A673 (cell line): Measurements from ENCODE around the gene GLYR1. TPM values are rescaled to one million over a fixed set of nuclear protein-coding genes. Genes with fewer than 3 reads are reported as not detected.

Experiments
- BruUV-seq: library from RNA; stranded (reverse); fragments of 400-500 nt; replicated peaks from 2 replicates; lab custom pipeline; 2021; lab: Mats Ljungman, UMichigan
- CTCF ChIA-PET: fragments of 300-600 bp; sonication (Branson Sonifier 250); formaldehyde crosslinking; loops from one replicate; lab custom pipeline; 2022; ENCODE audit warnings: antibody characterized with exemption; lab: Charles Lee
- POLR2A ChIA-PET: fragments of 300-600 bp; sonication (Branson Sonifier 250); formaldehyde crosslinking; loops from one replicate; lab custom pipeline; 2022; ENCODE audit warnings: antibody characterized with exemption; ENCODE audit not compliant: low non-redundant PET; lab: Charles Lee
- DNase-seq: peaks from one replicate; pipeline ENCODE4 v3.0.0-alpha.2; 2015; ENCODE audit warnings: low spot score
- H3K27ac ChIP-seq: fragments of 200-600 bp; sonication (generic); 2 replicates; pipeline ENCODE4 v1.5.1; 2016; ENCODE audit warnings: mixed run types, low read depth, mild to moderate bottlenecking, mixed read lengths, antibody characterized with exemption, low read length; ENCODE audit not compliant: poor library complexity, severe bottlenecking
- H3K27me3 ChIP-seq: fragments of 200-600 bp; sonication (generic); replicated peaks from 2 replicates; pipeline ENCODE4 v1.6.1; 2017; ENCODE audit warnings: mixed run types, low read depth, mild to moderate bottlenecking, mixed read lengths, antibody characterized with exemption, low read length; ENCODE audit not compliant: insufficient read depth, poor library complexity
- H3K36me3 ChIP-seq: fragments of 200-600 bp; sonication (generic); 2 replicates; pipeline ENCODE4 v1.6.1; 2016; ENCODE audit warnings: mixed run types, mild to moderate bottlenecking, mixed read lengths, antibody characterized with exemption, low read length; ENCODE audit not compliant: insufficient read depth, poor library complexity, severe bottlenecking
- H3K4me1 ChIP-seq: fragments of 200-600 bp; sonication (generic); 2 replicates; pipeline ENCODE4 v1.6.1; 2017; ENCODE audit warnings: mixed run types, mild to moderate bottlenecking, mixed read lengths, antibody characterized with exemption, low read length; ENCODE audit not compliant: insufficient read depth, poor library complexity, severe bottlenecking
- H3K4me3 ChIP-seq: fragments of 200-600 bp; sonication (generic); 2 replicates; pipeline ENCODE4 v1.5.1; 2016; ENCODE audit warnings: low read depth, mixed run types, mild to moderate bottlenecking, mixed read lengths, low read length; ENCODE audit not compliant: poor library complexity, severe bottlenecking
- H3K9me3 ChIP-seq: fragments of 200-600 bp; sonication (generic); 2 replicates; pipeline ENCODE4 v1.6.1; 2016; ENCODE audit warnings: mixed run types, low read depth, mild to moderate bottlenecking, mixed read lengths, antibody characterized with exemption, low read length; ENCODE audit not compliant: poor library complexity, severe bottlenecking
- EZH2 ChIP-seq: fragments of 200-600 bp; sonication (generic); IDR thresholded peaks from 2 replicates; pipeline ENCODE4 v1.6.1; 2017; ENCODE audit warnings: borderline replicate concordance, low read depth, mild to moderate bottlenecking, mixed read lengths, antibody characterized with exemption, low read length; ENCODE audit not compliant: poor library complexity, severe bottlenecking
- intact Hi-C: fragments of 100-400 bp; cut with micrococcal nuclease; formaldehyde crosslinking; loops from one replicate; pipeline ENCODE4 v1.10.0; 2022; ENCODE audit not compliant: unreplicated experiment
- total RNA-seq: library from RNA; stranded (reverse); gene quantifications from 2 replicates; pipeline ENCODE4 v1.2.3, GENCODE V29; 2021
- TF ChIP-seq, protein P1 (sequence below): fragments of 300-800, 200-600 bp; sonication (generic); conservative IDR thresholded peaks from 2 replicates; pipeline ENCODE4 v1.5.1; 2017; ENCODE audit warnings: low read depth, mild to moderate bottlenecking, antibody characterized with exemption, low read length, moderate library complexity, mixed read lengths

GLYR1 gene
- total RNA-seq, 1 experiment from 2014 or later: 128 TPM

DNA sequence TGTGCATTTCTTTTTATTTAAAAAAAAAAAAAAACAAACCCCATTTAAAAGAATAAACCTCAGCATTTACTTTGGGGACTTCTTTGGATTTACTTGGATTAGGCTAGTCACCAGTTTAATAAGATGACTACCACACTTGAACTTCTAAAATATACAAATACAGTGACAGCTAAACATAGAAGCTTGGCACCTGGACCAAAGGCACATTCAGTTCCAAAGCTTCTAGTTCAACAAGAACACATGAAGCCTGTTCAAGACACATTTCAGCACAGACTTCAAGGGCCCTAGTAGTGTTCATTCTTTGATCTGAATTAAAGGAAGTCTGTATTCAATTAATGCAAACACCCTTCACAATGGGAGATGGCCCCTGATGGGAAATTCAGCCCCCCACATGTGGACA, 33.0 kb downstream of the GLYR1 start:
- Histone ChIP-seq H3K9me3 (no peaks in the 10 kb centered on the region), H3K27me3 (no peaks in the 10 kb centered on the region), H3K4me3 (no peak overlapping the region), H3K36me3 (peaks cover 50% of the 10 kb centered on the region), H3K27ac (no peak overlapping the region), H3K4me1 (no peaks in the 10 kb centered on the region)
- no peak for DNase-seq
- ChIA-PET CTCF (no interaction called here), POLR2A (no interaction called here)
- intact Hi-C loops: no loop called here
- BruUV-seq: no TSS peak
- TF ChIP-seq, protein P1, sequence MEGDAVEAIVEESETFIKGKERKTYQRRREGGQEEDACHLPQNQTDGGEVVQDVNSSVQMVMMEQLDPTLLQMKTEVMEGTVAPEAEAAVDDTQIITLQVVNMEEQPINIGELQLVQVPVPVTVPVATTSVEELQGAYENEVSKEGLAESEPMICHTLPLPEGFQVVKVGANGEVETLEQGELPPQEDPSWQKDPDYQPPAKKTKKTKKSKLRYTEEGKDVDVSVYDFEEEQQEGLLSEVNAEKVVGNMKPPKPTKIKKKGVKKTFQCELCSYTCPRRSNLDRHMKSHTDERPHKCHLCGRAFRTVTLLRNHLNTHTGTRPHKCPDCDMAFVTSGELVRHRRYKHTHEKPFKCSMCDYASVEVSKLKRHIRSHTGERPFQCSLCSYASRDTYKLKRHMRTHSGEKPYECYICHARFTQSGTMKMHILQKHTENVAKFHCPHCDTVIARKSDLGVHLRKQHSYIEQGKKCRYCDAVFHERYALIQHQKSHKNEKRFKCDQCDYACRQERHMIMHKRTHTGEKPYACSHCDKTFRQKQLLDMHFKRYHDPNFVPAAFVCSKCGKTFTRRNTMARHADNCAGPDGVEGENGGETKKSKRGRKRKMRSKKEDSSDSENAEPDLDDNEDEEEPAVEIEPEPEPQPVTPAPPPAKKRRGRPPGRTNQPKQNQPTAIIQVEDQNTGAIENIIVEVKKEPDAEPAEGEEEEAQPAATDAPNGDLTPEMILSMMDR: no peak
- no peak for TF ChIP-seq EZH2

DNA sequence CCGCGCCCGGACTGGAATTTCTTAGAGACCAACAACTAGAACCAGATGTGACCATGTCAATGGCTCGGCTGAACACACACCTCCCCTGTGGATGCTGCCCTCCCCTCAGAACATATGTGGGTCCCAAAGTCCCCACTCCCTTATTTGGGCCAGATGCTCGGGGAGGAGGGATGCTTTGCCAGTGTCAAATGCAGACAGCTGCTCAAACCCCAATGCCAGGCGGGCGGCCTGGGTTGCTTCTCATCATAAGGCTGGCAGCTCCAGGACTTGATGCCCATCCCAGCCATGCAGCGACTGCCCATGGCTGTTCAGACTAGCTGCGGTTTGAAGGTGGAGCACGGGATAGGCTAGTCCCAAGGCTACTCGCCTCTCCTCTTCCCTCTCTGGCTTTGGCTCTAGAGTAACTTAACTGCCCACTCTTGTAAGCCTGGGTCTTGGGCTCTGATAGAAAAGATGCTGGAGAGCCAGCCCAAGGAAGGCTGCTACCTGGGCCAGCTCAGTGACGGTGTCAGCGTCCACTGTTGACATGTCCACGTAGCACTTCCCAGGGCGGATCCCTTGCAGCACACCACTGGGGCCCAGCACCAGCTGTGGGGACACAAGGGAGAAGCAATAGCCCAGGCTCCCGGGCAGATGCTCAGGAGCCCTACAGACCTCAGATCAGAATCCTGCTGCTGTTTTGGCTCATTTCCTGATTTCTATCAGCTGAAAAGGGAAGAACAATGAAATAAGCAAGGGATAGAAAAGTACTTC, 33.7 kb downstream of the GLYR1 start:
- CTCF ChIA-PET: no interaction called here
- no peak for DNase-seq
- Histone ChIP-seq H3K9me3 (no peaks in the 10 kb centered on the region), H3K4me3 (no peak overlapping the region), H3K36me3 (peaks cover 56% of the 10 kb centered on the region), H3K27ac (no peak overlapping the region), H3K4me1 (no peaks in the 10 kb centered on the region), H3K27me3 (no peaks in the 10 kb centered on the region)
- no TSS peak for BruUV-seq
- POLR2A ChIA-PET: no interaction called here
- TF ChIP-seq, protein P1: no peak
- no peak for TF ChIP-seq EZH2
- intact Hi-C loops: no loop called here

- Histone ChIP-seq H3K27me3 (no peaks in the 10 kb centered on the region), H3K4me1 (no peaks in the 10 kb centered on the region), H3K36me3 (peaks cover 59% of the 10 kb centered on the region), H3K27ac (no peak overlapping the region), H3K4me3 (no peak overlapping the region), H3K9me3 (no peaks in the 10 kb centered on the region)
- BruUV-seq: TSS peak; percentile 11
- no peak for DNase-seq
- CTCF ChIA-PET: no interaction called here
- POLR2A ChIA-PET: interaction anchor here (0.6 kb wide), 1 partner anchor 55 kb away, joined by 4 read pairs; no protein-coding TSS in a partner anchor
- intact Hi-C loops: no loop called here
- TF ChIP-seq, protein P1: no peak
- TF ChIP-seq EZH2: no peak
Measured at GRCh38 chr16:4811773-4812172, 35.3 kb downstream of the GLYR1 start.
